GM12891 (cell line): Measurements from ENCODE around the gene C11orf65.

Experiments
- PAX5 ChIP-seq: IDR thresholded peaks from 2 replicates; pipeline ENCODE4 v1.6.1; 2011; ENCODE audit warnings: low read length, moderate library complexity, mild to moderate bottlenecking; ENCODE audit not compliant: insufficient read depth, severe bottlenecking
- POLR2A ChIP-seq: IDR thresholded peaks from 2 replicates; pipeline ENCODE4 v1.6.1; 2011; ENCODE audit warnings: low read depth, low read length, control low read depth
- POLR2AphosphoS5 ChIP-seq: IDR thresholded peaks from 2 replicates; pipeline ENCODE4 v1.6.1; 2011; ENCODE audit warnings: low read depth, low read length, control low read depth
- POU2F2 ChIP-seq: IDR thresholded peaks from 2 replicates; pipeline ENCODE4 v1.6.1; 2011; ENCODE audit warnings: low read depth, mild to moderate bottlenecking, control low read depth, low read length, moderate library complexity
- SPI1 ChIP-seq: IDR thresholded peaks from 2 replicates; pipeline ENCODE4 v1.6.1; 2011; ENCODE audit warnings: low read depth, low read length, control low read depth
- TAF1 ChIP-seq: IDR thresholded peaks from 2 replicates; pipeline ENCODE4 v1.6.1; 2011; ENCODE audit warnings: low read depth, low read length, control low read depth

DNA sequence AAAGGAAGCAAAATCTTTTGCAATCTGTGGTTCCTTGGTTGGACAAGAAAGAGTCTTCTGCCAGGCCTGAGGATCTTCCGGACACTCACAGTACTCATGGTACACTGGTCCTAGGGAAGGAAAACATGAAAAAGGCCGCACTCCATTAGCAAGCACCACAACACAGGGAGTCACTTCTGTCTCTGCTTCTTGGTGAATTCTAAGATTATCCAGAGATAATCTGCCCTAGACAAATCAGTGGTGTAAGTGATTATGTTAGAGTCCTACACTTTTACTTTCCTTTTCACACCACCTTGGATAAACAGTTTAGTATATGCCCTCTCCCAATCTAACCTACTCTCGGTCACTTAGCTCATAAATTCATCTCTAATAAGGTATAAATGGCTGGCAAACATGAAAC lies 19.0 kb upstream of the C11orf65 start:
- TF ChIP-seq TAF1 (no peak), POLR2A (no peak), POU2F2 (no peak), POLR2AphosphoS5 (no peak), SPI1 (no peak), PAX5 (no peak)
